ENCODE data around the gene CBLB. TPM values are rescaled to one million over a fixed set of nuclear protein-coding genes. Genes with fewer than 3 reads are reported as not detected.

Gene CBLB
- total and polyA plus RNA-seq, 4 donors = 3.1 to 22.8 (median 9.8) TPM

DNA sequence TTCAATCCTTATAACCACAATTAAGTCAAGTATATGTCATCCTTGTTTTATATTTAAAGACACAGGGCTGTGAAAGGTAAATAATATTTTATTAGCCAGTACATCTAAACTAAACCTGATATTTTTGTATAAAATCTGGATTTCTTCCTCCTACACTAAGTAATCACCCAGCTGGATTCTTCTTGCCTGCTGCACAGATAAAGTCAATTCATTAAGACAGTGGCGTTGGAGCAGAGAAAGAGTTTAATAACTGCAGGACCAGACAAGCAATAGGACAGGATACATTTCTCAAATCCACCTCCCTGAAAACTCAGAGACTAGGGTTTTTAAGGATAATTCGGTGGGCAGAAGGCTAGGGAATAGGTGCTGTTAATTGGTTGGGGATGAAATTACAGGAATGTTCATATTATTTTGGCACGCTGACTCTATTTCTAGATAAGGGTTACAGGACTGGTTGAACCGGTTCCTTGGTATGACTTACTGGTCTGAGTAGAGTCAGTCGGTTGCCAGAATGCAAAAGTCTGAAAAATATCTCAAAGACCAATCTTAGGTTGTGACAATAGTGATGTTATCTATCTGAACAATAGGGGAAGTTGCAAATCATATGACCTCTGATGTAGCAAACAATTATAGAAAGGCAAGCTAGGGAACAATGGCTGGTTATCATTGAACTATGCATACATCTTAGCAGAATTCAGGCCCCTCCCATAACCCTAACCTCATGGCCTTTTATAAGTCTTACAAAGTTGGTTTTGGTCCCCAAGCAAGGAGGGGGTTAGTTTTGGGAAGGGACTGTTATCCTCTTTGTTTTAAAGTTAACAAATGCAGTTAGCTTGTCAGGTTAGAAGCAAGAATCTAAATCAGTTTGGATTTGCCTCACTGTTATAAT is 257.3 kb downstream of the CBLB start:
- TF ChIP-seq FOXA2 (IDR thresholded peaks at IDR 0.05) = no peak
- TF ChIP-seq, protein P1, sequence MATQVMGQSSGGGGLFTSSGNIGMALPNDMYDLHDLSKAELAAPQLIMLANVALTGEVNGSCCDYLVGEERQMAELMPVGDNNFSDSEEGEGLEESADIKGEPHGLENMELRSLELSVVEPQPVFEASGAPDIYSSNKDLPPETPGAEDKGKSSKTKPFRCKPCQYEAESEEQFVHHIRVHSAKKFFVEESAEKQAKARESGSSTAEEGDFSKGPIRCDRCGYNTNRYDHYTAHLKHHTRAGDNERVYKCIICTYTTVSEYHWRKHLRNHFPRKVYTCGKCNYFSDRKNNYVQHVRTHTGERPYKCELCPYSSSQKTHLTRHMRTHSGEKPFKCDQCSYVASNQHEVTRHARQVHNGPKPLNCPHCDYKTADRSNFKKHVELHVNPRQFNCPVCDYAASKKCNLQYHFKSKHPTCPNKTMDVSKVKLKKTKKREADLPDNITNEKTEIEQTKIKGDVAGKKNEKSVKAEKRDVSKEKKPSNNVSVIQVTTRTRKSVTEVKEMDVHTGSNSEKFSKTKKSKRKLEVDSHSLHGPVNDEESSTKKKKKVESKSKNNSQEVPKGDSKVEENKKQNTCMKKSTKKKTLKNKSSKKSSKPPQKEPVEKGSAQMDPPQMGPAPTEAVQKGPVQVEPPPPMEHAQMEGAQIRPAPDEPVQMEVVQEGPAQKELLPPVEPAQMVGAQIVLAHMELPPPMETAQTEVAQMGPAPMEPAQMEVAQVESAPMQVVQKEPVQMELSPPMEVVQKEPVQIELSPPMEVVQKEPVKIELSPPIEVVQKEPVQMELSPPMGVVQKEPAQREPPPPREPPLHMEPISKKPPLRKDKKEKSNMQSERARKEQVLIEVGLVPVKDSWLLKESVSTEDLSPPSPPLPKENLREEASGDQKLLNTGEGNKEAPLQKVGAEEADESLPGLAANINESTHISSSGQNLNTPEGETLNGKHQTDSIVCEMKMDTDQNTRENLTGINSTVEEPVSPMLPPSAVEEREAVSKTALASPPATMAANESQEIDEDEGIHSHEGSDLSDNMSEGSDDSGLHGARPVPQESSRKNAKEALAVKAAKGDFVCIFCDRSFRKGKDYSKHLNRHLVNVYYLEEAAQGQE (IDR thresholded peaks at IDR 0.05) = no peak
- TF ChIP-seq ZBTB33 (IDR thresholded peaks at IDR 0.05) = no peak
- TF ChIP-seq TAF1 (conservative IDR thresholded peaks at IDR 0.05) = no peak
- no peak for TF ChIP-seq EGR1 (IDR thresholded peaks at IDR 0.05; ENCODE audit: low read depth in 2 of 2)
- TF ChIP-seq CTCF (IDR thresholded peaks at IDR 0.05; ENCODE audit: low read depth, low read length, missing input control) = no peak
- no peak for TF ChIP-seq GABPA (IDR thresholded peaks at IDR 0.05 in 1 of 2, conservative IDR thresholded peaks at IDR 0.05 in 1 of 2)
- no peak for TF ChIP-seq RAD21 (IDR thresholded peaks at IDR 0.05)
- TF ChIP-seq JUND (IDR thresholded peaks at IDR 0.05) = no peak
- no peak for TF ChIP-seq YY1 (IDR thresholded peaks at IDR 0.05)
- no peak for TF ChIP-seq SP1 (IDR thresholded peaks at IDR 0.05)
- TF ChIP-seq FOXA1 (IDR thresholded peaks at IDR 0.05) = no peak
- no peak for TF ChIP-seq HNF4A (conservative IDR thresholded peaks at IDR 0.05)
- WGBS = 76% methylated on average over 5 of the region's 5 CpGs
- H3K36me3 ChIP-seq (ENCODE audit: control insufficient read depth in 4 of 4, insufficient read depth in 3 of 4, low read depth in 1 of 4, low read length in 3 of 4) = no peaks in the 10 kb centered on the region
- H3K9me3 ChIP-seq (ENCODE audit: control insufficient read depth in 4 of 4, low read length in 3 of 4) = peaks cover 0 to 2% (median 0%) of the 10 kb centered on the region in 4 donors
- H3K4me3 ChIP-seq (ENCODE audit: low read depth in 1 of 3, low read length in 3 of 3) = no peak overlapping the region
- DNase-seq (ENCODE audit: low spot score) = no peak
- H3K27me3 ChIP-seq (ENCODE audit: control insufficient read depth in 4 of 4, insufficient read depth in 4 of 4, low read length in 3 of 4) = no peaks in the 10 kb centered on the region
- no peak overlapping the region for H3K9ac ChIP-seq (ENCODE audit: low read depth in 1 of 2, low read length in 2 of 2)
- H3K4me1 ChIP-seq (ENCODE audit: control insufficient read depth in 4 of 4, insufficient read depth in 4 of 4, low read length in 3 of 4) = no peaks in the 10 kb centered on the region
- no peak overlapping the region for H3K27ac ChIP-seq (ENCODE audit: low read depth in 1 of 2, low read length in 2 of 2)

- Histone ChIP-seq H3K9ac (ENCODE audit: low read depth in 1 of 2, low read length in 2 of 2) (no peak overlapping the region), H3K4me3 (ENCODE audit: low read depth in 1 of 3, low read length in 3 of 3) (no peak overlapping the region), H3K27ac (ENCODE audit: low read depth in 1 of 2, low read length in 2 of 2) (no peak overlapping the region), H3K4me1 (ENCODE audit: control insufficient read depth in 4 of 4, insufficient read depth in 4 of 4, low read length in 3 of 4) (no peaks in the 10 kb centered on the region), H3K27me3 (ENCODE audit: control insufficient read depth in 4 of 4, insufficient read depth in 4 of 4, low read length in 3 of 4) (no peaks in the 10 kb centered on the region), H3K36me3 (ENCODE audit: control insufficient read depth in 4 of 4, insufficient read depth in 3 of 4, low read depth in 1 of 4, low read length in 3 of 4) (no peaks in the 10 kb centered on the region), H3K9me3 (ENCODE audit: control insufficient read depth in 4 of 4, low read length in 3 of 4) (peaks cover 0 to 2% (median 0%) of the 10 kb centered on the region in 4 donors)
- DNase-seq (ENCODE audit: low spot score) = no peak
- no peak for TF ChIP-seq HNF4G (IDR thresholded peaks at IDR 0.05)
- 95% methylated on average over 4 of the region's 4 CpGs for WGBS
These were observed 258.3 kb downstream of the CBLB start for GRCh38 chr3:105610473-105610872.
